Uterus (tissue), 2 donors: Measurements from ENCODE around the gene CHRNA5.

Experiments
- POLR2A ChIP-seq, 2 donors: fragments of 450-650 bp; IDR thresholded peaks; one replicate each; pipeline ENCODE4 v1.6.1; 2016; ENCODE audit warnings: antibody characterized with exemption in 2 of 2, mild to moderate bottlenecking in 1 of 2, moderate library complexity in 1 of 2
- TF ChIP-seq, protein P1 (sequence below), 4 experiments: fragments of 200-600 bp in 2 of 4; fragments of 450-650 bp in 2 of 4; sonication (generic) in 2 of 4; IDR thresholded peaks; one replicate each; pipeline ENCODE4 v1.5.1; 2016 to 2019; ENCODE audit warnings: antibody characterized with exemption in 4 of 4, mild to moderate bottlenecking in 2 of 4, moderate library complexity in 1 of 4

DNA sequence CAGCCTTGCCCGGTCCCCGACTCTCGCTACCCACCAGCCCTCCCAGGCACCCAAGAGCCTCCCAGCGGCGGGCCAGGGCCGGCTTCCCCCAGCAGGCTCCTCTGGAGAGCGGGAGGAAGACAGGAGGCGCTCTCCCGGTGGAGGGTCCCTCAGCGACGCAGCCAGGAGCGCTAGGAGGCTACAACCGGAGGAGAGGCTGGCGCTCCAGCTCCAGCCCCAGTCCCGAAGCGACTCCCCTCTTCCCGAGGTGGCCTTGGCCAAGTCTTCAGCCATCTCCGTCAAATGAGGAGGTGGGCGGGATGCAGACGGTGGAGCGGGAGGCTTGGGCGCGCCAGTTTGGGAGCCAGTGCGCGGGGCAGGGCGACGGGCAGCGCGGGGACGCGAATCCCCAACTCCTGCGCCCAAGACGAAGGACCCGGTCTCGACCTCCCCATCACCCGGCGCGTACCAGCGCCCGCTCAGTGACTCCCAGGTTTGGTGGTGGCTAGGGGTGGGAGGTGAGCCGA lies 54.8 kb downstream of the CHRNA5 start:
- TF ChIP-seq POLR2A (IDR thresholded peaks at IDR 0.05): no peak
- TF ChIP-seq, protein P1, sequence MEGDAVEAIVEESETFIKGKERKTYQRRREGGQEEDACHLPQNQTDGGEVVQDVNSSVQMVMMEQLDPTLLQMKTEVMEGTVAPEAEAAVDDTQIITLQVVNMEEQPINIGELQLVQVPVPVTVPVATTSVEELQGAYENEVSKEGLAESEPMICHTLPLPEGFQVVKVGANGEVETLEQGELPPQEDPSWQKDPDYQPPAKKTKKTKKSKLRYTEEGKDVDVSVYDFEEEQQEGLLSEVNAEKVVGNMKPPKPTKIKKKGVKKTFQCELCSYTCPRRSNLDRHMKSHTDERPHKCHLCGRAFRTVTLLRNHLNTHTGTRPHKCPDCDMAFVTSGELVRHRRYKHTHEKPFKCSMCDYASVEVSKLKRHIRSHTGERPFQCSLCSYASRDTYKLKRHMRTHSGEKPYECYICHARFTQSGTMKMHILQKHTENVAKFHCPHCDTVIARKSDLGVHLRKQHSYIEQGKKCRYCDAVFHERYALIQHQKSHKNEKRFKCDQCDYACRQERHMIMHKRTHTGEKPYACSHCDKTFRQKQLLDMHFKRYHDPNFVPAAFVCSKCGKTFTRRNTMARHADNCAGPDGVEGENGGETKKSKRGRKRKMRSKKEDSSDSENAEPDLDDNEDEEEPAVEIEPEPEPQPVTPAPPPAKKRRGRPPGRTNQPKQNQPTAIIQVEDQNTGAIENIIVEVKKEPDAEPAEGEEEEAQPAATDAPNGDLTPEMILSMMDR (IDR thresholded peaks at IDR 0.05): no peak
